ENCODE data around the gene PRR22.

GRCh38 chr19:5824751-5825150 lies 40.2 kb upstream of the PRR22 start:
- no peak for TF ChIP-seq EZH2 (IDR thresholded peaks at IDR 0.05; ENCODE audit: borderline replicate concordance, low read depth, low read length, severe bottlenecking)
- TF ChIP-seq, protein P1, sequence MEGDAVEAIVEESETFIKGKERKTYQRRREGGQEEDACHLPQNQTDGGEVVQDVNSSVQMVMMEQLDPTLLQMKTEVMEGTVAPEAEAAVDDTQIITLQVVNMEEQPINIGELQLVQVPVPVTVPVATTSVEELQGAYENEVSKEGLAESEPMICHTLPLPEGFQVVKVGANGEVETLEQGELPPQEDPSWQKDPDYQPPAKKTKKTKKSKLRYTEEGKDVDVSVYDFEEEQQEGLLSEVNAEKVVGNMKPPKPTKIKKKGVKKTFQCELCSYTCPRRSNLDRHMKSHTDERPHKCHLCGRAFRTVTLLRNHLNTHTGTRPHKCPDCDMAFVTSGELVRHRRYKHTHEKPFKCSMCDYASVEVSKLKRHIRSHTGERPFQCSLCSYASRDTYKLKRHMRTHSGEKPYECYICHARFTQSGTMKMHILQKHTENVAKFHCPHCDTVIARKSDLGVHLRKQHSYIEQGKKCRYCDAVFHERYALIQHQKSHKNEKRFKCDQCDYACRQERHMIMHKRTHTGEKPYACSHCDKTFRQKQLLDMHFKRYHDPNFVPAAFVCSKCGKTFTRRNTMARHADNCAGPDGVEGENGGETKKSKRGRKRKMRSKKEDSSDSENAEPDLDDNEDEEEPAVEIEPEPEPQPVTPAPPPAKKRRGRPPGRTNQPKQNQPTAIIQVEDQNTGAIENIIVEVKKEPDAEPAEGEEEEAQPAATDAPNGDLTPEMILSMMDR (IDR thresholded peaks at IDR 0.05; ENCODE audit: borderline replicate concordance, extremely low read depth, low read length, poor library complexity, severe bottlenecking) = no peak
